DMS 273 (cell line): Measurements from ENCODE around the gene KRT78.
"Not testable (repeated sequence)": the region's sequence is repeated elsewhere in the genome, so short reads cannot be mapped to it uniquely, and the experiment has no call there.

ENCODE experiments used
- DNase-seq: peaks from one replicate; lab custom pipeline; 2025; ENCODE audit not compliant: unreplicated experiment; lab: John Stamatoyannopoulos, UW

Gene KRT78

GRCh38 chr12:52848661-52849255, at the start of gene KRT78:
Gene KRT78, minus strand, starts transcription at chr12:52848994. Its CDS starts 64 bp downstream, at chr12:52848930.
- DNase-seq: no peak

GRCh38 chr12:52896190-52897100, 47.7 kb upstream of the KRT78 start:
- DNase-seq: no peak

- no peak for DNase-seq
Observed at GRCh38 chr12:52895726-52896189, 47.0 kb upstream of the KRT78 start.

GRCh38 chr12:52892974-52893373, 44.2 kb upstream of the KRT78 start:
- DNase-seq: no peak

- no peak for DNase-seq
Observed at GRCh38 chr12:52892207-52892852, 43.5 kb upstream of the KRT78 start.

GRCh38 chr12:52891044-52891443, 42.2 kb upstream of the KRT78 start:
- DNase-seq: no peak

- DNase-seq: no peak
Observed at GRCh38 chr12:52890417-52890816, 41.6 kb upstream of the KRT78 start.

GRCh38 chr12:52884526-52885293, 35.9 kb upstream of the KRT78 start:
- DNase-seq: peak; percentile 77

- DNase-seq: not testable (repeated sequence)
Observed at GRCh38 chr12:52880499-52880898, 31.7 kb upstream of the KRT78 start.

- DNase-seq: peak; percentile 93
Observed at GRCh38 chr12:52879394-52880351, 30.9 kb upstream of the KRT78 start.

GRCh38 chr12:52878507-52879393, 30.0 kb upstream of the KRT78 start:
- DNase-seq: peak; percentile 91

GRCh38 chr12:52877242-52877641, 28.4 kb upstream of the KRT78 start:
- peak; percentile 38 for DNase-seq

- peak; percentile 83 for DNase-seq
Observed at GRCh38 chr12:52876372-52876771, 27.6 kb upstream of the KRT78 start.

- no peak for DNase-seq
Observed at GRCh38 chr12:52874573-52875435, 26.0 kb upstream of the KRT78 start.

- peak; percentile 83 for DNase-seq
Observed at GRCh38 chr12:52873832-52874572, 25.2 kb upstream of the KRT78 start.

- no peak for DNase-seq
Observed at GRCh38 chr12:52873513-52873831, 24.7 kb upstream of the KRT78 start.

- no peak for DNase-seq
Observed at GRCh38 chr12:52872644-52873389, 24.0 kb upstream of the KRT78 start.
